Adrenal gland (tissue), 5 donors: ENCODE results near the gene MRPL57.

Experiments
- POLR2A ChIP-seq, 2 donors: fragments of 450-650 bp; IDR thresholded peaks; one replicate each; pipeline ENCODE4 v1.6.1; 2017; ENCODE audit warnings: antibody characterized with exemption in 2 of 2, mild to moderate bottlenecking in 2 of 2, moderate library complexity in 1 of 2
- TF ChIP-seq, protein P1 (sequence below), 6 experiments: fragments of 450-650 bp in 4 of 6; fragments of 200-600 bp in 2 of 6; sonication (generic) in 1 of 6; IDR thresholded peaks; 1 replicate in 5 of 6; 2 replicates in 1 of 6; pipeline versions ENCODE4 v1.5.1 to v1.8.0; 2016 to 2021; ENCODE audit warnings: antibody characterized with exemption in 6 of 6, mild to moderate bottlenecking in 2 of 6, moderate library complexity in 1 of 6
- donor health status: DM: no; HTN: no; CAD: no.

- TF ChIP-seq POLR2A (IDR thresholded peaks at IDR 0.05): no peak
- TF ChIP-seq, protein P1, sequence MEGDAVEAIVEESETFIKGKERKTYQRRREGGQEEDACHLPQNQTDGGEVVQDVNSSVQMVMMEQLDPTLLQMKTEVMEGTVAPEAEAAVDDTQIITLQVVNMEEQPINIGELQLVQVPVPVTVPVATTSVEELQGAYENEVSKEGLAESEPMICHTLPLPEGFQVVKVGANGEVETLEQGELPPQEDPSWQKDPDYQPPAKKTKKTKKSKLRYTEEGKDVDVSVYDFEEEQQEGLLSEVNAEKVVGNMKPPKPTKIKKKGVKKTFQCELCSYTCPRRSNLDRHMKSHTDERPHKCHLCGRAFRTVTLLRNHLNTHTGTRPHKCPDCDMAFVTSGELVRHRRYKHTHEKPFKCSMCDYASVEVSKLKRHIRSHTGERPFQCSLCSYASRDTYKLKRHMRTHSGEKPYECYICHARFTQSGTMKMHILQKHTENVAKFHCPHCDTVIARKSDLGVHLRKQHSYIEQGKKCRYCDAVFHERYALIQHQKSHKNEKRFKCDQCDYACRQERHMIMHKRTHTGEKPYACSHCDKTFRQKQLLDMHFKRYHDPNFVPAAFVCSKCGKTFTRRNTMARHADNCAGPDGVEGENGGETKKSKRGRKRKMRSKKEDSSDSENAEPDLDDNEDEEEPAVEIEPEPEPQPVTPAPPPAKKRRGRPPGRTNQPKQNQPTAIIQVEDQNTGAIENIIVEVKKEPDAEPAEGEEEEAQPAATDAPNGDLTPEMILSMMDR (IDR thresholded peaks at IDR 0.05): no peak
Observed at GRCh38 chr13:21176982-21177284, 475 bp downstream of the MRPL57 start.
